ENCODE results near the gene SLC26A4. TPM values are rescaled to one million over a fixed set of nuclear protein-coding genes. Genes with fewer than 3 reads are reported as not detected.

The SLC26A4 gene
- total RNA-seq, 1 experiment from 2014 or later = 0.66 TPM

DNA sequence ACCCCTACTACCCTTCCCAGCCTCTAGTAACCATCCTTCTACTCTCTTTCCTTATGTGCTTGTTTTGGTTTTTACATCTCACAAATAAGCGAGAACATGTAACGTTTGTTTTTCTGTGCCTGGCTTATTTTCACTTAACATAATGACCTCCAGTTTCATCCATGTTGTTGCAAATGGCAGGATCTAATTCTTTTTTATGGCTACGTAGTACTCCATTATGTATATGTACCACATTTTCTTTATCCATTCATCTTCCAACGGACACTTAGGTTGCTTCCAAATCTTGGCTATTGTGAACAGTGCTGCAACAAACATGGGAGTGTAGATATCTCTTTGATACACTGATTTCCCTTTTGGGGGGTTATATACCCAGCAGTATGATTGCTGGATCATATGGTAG, 33.6 kb upstream of the SLC26A4 start (continued):
- TF ChIP-seq, protein P1, sequence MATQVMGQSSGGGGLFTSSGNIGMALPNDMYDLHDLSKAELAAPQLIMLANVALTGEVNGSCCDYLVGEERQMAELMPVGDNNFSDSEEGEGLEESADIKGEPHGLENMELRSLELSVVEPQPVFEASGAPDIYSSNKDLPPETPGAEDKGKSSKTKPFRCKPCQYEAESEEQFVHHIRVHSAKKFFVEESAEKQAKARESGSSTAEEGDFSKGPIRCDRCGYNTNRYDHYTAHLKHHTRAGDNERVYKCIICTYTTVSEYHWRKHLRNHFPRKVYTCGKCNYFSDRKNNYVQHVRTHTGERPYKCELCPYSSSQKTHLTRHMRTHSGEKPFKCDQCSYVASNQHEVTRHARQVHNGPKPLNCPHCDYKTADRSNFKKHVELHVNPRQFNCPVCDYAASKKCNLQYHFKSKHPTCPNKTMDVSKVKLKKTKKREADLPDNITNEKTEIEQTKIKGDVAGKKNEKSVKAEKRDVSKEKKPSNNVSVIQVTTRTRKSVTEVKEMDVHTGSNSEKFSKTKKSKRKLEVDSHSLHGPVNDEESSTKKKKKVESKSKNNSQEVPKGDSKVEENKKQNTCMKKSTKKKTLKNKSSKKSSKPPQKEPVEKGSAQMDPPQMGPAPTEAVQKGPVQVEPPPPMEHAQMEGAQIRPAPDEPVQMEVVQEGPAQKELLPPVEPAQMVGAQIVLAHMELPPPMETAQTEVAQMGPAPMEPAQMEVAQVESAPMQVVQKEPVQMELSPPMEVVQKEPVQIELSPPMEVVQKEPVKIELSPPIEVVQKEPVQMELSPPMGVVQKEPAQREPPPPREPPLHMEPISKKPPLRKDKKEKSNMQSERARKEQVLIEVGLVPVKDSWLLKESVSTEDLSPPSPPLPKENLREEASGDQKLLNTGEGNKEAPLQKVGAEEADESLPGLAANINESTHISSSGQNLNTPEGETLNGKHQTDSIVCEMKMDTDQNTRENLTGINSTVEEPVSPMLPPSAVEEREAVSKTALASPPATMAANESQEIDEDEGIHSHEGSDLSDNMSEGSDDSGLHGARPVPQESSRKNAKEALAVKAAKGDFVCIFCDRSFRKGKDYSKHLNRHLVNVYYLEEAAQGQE (IDR thresholded peaks at IDR 0.05; ENCODE audit: low read depth) = no peak
- TF ChIP-seq YY1 (IDR thresholded peaks at IDR 0.05; ENCODE audit: extremely low read depth, insufficient replicate concordance, low read depth, low read length) (no peak), ZNF274 (IDR thresholded peaks at IDR 0.05; ENCODE audit: low read depth, low read length) (no peak)

DNA sequence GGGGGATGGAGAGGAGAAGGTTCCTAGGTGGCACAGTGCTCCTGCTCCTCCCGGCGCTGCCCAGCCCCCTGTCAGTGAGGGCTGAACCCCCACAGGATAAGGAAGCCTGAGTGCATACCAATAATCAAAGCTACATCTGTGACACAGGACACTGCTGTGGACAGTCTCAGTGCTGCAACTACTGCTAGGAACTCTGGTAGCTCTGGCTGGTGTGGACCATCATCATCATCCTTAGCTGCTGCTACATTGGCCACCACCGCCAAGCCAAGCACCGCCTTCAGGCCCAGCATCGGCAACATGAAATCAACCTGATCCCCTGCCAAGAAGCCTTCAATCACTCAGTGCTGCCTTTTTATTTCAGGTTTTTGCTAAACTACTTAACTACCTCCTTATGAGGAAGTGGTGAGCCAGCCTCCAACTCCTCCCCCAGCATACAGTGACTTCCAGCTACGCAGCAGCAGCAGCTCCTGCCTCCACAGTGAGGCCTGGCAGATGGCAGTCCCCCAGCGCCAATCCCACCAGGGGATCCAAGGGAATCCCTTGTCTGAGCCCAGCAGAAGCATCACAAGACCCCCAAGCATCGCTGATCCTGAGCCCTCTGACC, 32.1 kb upstream of the SLC26A4 start:
- BruUV-seq (replicated peaks) = no TSS peak
- ChIA-PET RAD21 (ENCODE audit: low non-redundant PET in 1 of 2, low total read pairs in 2 of 2, uncharacterized antibody in 2 of 2, unreplicated experiment in 2 of 2) (no interaction called here), CTCF (no interaction called here), POLR2A (no interaction called here)
- no peak overlapping the region for H3K9ac ChIP-seq (ENCODE audit: low read length)
- H3K9me3 ChIP-seq (ENCODE audit: control insufficient read depth in 1 of 2, insufficient read depth in 1 of 2, low read depth in 1 of 2, low read length in 2 of 2) = no peaks in the 10 kb centered on the region
- H3K79me2 ChIP-seq (ENCODE audit: insufficient read depth, low read length) = no peaks in the 10 kb centered on the region
- no peak overlapping the region for H2AFZ ChIP-seq (ENCODE audit: low read depth, low read length, poor library complexity, severe bottlenecking)
- no peak for ATAC-seq
- H3K4me2 ChIP-seq (ENCODE audit: low read length) = no peak overlapping the region
- H3K4me3 ChIP-seq (replicated peaks in 1 of 2; ENCODE audit: low read depth in 1 of 2, low read length in 2 of 2) = no peak overlapping the region
- no peaks in the 10 kb centered on the region for H3K36me3 ChIP-seq (ENCODE audit: control insufficient read depth in 1 of 2, insufficient read depth in 2 of 2, low read length in 2 of 2)
- no peaks in the 10 kb centered on the region for H3K9me2 ChIP-seq (ENCODE audit: insufficient read depth)
- no peaks in the 10 kb centered on the region for H4K20me1 ChIP-seq (ENCODE audit: insufficient read depth)
- no peaks in the 10 kb centered on the region for H3K4me1 ChIP-seq (ENCODE audit: control insufficient read depth in 1 of 2, insufficient read depth in 2 of 2, low read length in 2 of 2)
- no peak for DNase-seq (ENCODE audit: low read depth, low spot score)
- no peak overlapping the region for H3K27ac ChIP-seq (ENCODE audit: low read depth, low read length)
- no peak for TF ChIP-seq ZFX (IDR thresholded peaks at IDR 0.05)
- TF ChIP-seq, protein P2, sequence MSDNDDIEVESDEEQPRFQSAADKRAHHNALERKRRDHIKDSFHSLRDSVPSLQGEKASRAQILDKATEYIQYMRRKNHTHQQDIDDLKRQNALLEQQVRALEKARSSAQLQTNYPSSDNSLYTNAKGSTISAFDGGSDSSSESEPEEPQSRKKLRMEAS (IDR thresholded peaks at IDR 0.05) = no peak
- TF ChIP-seq ELF1 (IDR thresholded peaks at IDR 0.05; ENCODE audit: borderline replicate concordance, low read depth) = no peak
- TF ChIP-seq, protein P3, sequence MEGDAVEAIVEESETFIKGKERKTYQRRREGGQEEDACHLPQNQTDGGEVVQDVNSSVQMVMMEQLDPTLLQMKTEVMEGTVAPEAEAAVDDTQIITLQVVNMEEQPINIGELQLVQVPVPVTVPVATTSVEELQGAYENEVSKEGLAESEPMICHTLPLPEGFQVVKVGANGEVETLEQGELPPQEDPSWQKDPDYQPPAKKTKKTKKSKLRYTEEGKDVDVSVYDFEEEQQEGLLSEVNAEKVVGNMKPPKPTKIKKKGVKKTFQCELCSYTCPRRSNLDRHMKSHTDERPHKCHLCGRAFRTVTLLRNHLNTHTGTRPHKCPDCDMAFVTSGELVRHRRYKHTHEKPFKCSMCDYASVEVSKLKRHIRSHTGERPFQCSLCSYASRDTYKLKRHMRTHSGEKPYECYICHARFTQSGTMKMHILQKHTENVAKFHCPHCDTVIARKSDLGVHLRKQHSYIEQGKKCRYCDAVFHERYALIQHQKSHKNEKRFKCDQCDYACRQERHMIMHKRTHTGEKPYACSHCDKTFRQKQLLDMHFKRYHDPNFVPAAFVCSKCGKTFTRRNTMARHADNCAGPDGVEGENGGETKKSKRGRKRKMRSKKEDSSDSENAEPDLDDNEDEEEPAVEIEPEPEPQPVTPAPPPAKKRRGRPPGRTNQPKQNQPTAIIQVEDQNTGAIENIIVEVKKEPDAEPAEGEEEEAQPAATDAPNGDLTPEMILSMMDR (IDR thresholded peaks at IDR 0.05 in 2 of 3, conservative IDR thresholded peaks at IDR 0.05 in 1 of 3; ENCODE audit: borderline replicate concordance in 1 of 3, insufficient read depth in 1 of 3, low read depth in 2 of 3, low read length in 2 of 3) = no peak
- TF ChIP-seq FOSL1 (IDR thresholded peaks at IDR 0.05; ENCODE audit: low read depth) = no peak
- TF ChIP-seq CBX3 (IDR thresholded peaks at IDR 0.05; ENCODE audit: low read depth) = no peak
- no peak for TF ChIP-seq POLR2A (IDR thresholded peaks at IDR 0.05; ENCODE audit: borderline replicate concordance, extremely low read depth, insufficient read depth, insufficient read length)
- TF ChIP-seq SRF (IDR thresholded peaks at IDR 0.05; ENCODE audit: low read depth) = no peak
- no peak for TF ChIP-seq JUND (IDR thresholded peaks at IDR 0.05)
- TF ChIP-seq SP1 (IDR thresholded peaks at IDR 0.05; ENCODE audit: low read depth) = no peak
- TF ChIP-seq EZH2 (IDR thresholded peaks at IDR 0.05) = no peak
- TF ChIP-seq RAD21 (IDR thresholded peaks at IDR 0.05; ENCODE audit: low read depth) = no peak
- TF ChIP-seq, protein P4, sequence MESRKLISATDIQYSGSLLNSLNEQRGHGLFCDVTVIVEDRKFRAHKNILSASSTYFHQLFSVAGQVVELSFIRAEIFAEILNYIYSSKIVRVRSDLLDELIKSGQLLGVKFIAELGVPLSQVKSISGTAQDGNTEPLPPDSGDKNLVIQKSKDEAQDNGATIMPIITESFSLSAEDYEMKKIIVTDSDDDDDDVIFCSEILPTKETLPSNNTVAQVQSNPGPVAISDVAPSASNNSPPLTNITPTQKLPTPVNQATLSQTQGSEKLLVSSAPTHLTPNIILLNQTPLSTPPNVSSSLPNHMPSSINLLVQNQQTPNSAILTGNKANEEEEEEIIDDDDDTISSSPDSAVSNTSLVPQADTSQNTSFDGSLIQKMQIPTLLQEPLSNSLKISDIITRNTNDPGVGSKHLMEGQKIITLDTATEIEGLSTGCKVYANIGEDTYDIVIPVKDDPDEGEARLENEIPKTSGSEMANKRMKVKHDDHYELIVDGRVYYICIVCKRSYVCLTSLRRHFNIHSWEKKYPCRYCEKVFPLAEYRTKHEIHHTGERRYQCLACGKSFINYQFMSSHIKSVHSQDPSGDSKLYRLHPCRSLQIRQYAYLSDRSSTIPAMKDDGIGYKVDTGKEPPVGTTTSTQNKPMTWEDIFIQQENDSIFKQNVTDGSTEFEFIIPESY (IDR thresholded peaks at IDR 0.05; ENCODE audit: extremely low read depth, insufficient replicate concordance, low read length) = no peak
- no peak for TF ChIP-seq ZNF274 (IDR thresholded peaks at IDR 0.05; ENCODE audit: low read depth, low read length)
- TF ChIP-seq EGR1 (IDR thresholded peaks at IDR 0.05; ENCODE audit: low read depth) = no peak
- no peaks in the 10 kb centered on the region for H3K27me3 ChIP-seq (ENCODE audit: insufficient read depth, low read length)
- intact Hi-C loops (cut with micrococcal nuclease) = no loop called here
